OCI-LY1 (cell line): Measurements from ENCODE around the gene ZNF23.

Experiments used
- H2AFZ ChIP-seq: fragments of 200-600 bp; sonication (generic), shearing (Covaris generic); 2 replicates; pipeline ENCODE4 v1.6.0; 2014; ENCODE audit warnings: antibody characterized with exemption, mild to moderate bottlenecking, low read length
- H3F3A ChIP-seq: fragments of 200-600 bp; sonication (generic), shearing (Covaris generic); 2 replicates; pipeline ENCODE4 v1.6.0; 2014; ENCODE audit warnings: mild to moderate bottlenecking, antibody characterized with exemption, low read length, moderate library complexity; ENCODE audit not compliant: insufficient read depth
- H3K27ac ChIP-seq: fragments of 200-600 bp; sonication (generic); 2 replicates; pipeline ENCODE4 v1.5.1; 2014; ENCODE audit warnings: low read length, mixed run types, mild to moderate bottlenecking, low read depth; ENCODE audit not compliant: poor library complexity, severe bottlenecking
- H3K27me3 ChIP-seq: fragments of 200-600 bp; sonication (generic); 2 replicates; pipeline ENCODE4 v1.6.0; 2014; ENCODE audit warnings: antibody characterized with exemption, mild to moderate bottlenecking, low read length, moderate library complexity; ENCODE audit not compliant: insufficient read depth
- H3K36me3 ChIP-seq: fragments of 200-600 bp; sonication (generic); 2 replicates; pipeline ENCODE4 v1.6.1; 2014; ENCODE audit warnings: mild to moderate bottlenecking, antibody characterized with exemption, low read length, moderate library complexity, mixed read lengths; ENCODE audit not compliant: insufficient read depth
- H3K4me1 ChIP-seq: fragments of 200-600 bp; sonication (generic); 2 replicates; pipeline ENCODE4 v1.5.1; 2014; ENCODE audit warnings: mild to moderate bottlenecking, low read length, moderate library complexity; ENCODE audit not compliant: insufficient read depth, severe bottlenecking
- H3K4me2 ChIP-seq: fragments of 200-600 bp; sonication (generic), shearing (Covaris generic); 2 replicates; pipeline ENCODE4 v1.6.1; 2014; ENCODE audit warnings: low read length
- H3K4me3 ChIP-seq: fragments of 200-600 bp; sonication (generic); 2 replicates; pipeline ENCODE4 v1.5.1; 2014; ENCODE audit warnings: low read length, low read depth, mild to moderate bottlenecking, mixed read lengths; ENCODE audit not compliant: poor library complexity, severe bottlenecking
- H3K79me2 ChIP-seq: fragments of 200-600 bp; shearing (Covaris generic); 2 replicates; pipeline ENCODE4 v1.6.1; 2016; ENCODE audit warnings: mixed run types, low read length, mixed read lengths; ENCODE audit not compliant: insufficient read depth
- H3K9ac ChIP-seq: fragments of 200-600 bp; sonication (generic), shearing (Covaris generic); 2 replicates; pipeline ENCODE4 v1.6.1; 2014; ENCODE audit warnings: mild to moderate bottlenecking, low read length, mixed read lengths
- H3K9me2 ChIP-seq: fragments of 200-600 bp; sonication (generic), shearing (Covaris generic); 2 replicates; pipeline ENCODE4 v1.6.1; 2014; ENCODE audit warnings: low read depth, mild to moderate bottlenecking, low read length, mixed read lengths
- H3K9me3 ChIP-seq: fragments of 200-600 bp; shearing (Covaris generic); 2 replicates; pipeline ENCODE4 v1.6.1; 2014; ENCODE audit warnings: low read length, mixed read lengths
- H4K20me1 ChIP-seq: fragments of 200-600 bp; sonication (generic), shearing (Covaris generic); 2 replicates; pipeline ENCODE4 v1.6.0; 2016; ENCODE audit warnings: mild to moderate bottlenecking, low read length; ENCODE audit not compliant: insufficient read depth
- CTCF ChIP-seq: fragments of 200-600 bp; sonication (generic), shearing (Covaris generic); IDR thresholded peaks from 2 replicates; pipeline ENCODE4 v1.5.1; 2017; ENCODE audit warnings: mild to moderate bottlenecking, antibody characterized with exemption, low read length, moderate library complexity, mixed read lengths
- EZH2 ChIP-seq: fragments of 200-600 bp; sonication (generic), shearing (Covaris generic); IDR thresholded peaks from 2 replicates; pipeline ENCODE4 v1.8.0; 2017; ENCODE audit warnings: borderline replicate concordance, mixed run types, mild to moderate bottlenecking, antibody characterized with exemption, low read length, moderate library complexity, mixed read lengths

Gene ZNF23

GRCh38 chr16:71498031-71498430 is 36.0 kb upstream of the ZNF23 start:
- no peak overlapping the region for H3K4me3 ChIP-seq
- no peaks in the 10 kb centered on the region for H3K79me2 ChIP-seq

GRCh38 chr16:71493213-71493612 is 31.2 kb upstream of the ZNF23 start:
- Histone ChIP-seq H3K4me2 (no peak overlapping the region), H2AFZ (no peak overlapping the region), H3K9me2 (no peaks in the 10 kb centered on the region), H3K36me3 (no peaks in the 10 kb centered on the region), H3K4me1 (no peaks in the 10 kb centered on the region), H3K4me3 (no peak overlapping the region), H3F3A (no peaks in the 10 kb centered on the region), H4K20me1 (no peaks in the 10 kb centered on the region), H3K27me3 (no peaks in the 10 kb centered on the region), H3K27ac (no peak overlapping the region), H3K9ac (no peak overlapping the region), H3K9me3 (no peaks in the 10 kb centered on the region), H3K79me2 (no peaks in the 10 kb centered on the region)
- TF ChIP-seq EZH2: no peak
- no peak for TF ChIP-seq CTCF

More at GRCh38 chr16:71498031-71498430, 36.0 kb upstream of the ZNF23 start:
- H3K27ac ChIP-seq: no peak overlapping the region
- H3K9ac ChIP-seq: no peak overlapping the region
- no peaks in the 10 kb centered on the region for H3K9me2 ChIP-seq
- H2AFZ ChIP-seq: no peak overlapping the region
- no peaks in the 10 kb centered on the region for H3K9me3 ChIP-seq
- no peaks in the 10 kb centered on the region for H3F3A ChIP-seq
- no peaks in the 10 kb centered on the region for H3K4me1 ChIP-seq
- TF ChIP-seq EZH2 (no peak), CTCF (no peak)
- peaks cover 5% of the 10 kb centered on the region; the same call in 1 of the 2 replicates for H3K27me3 ChIP-seq
- no peaks in the 10 kb centered on the region for H4K20me1 ChIP-seq
- no peaks in the 10 kb centered on the region for H3K36me3 ChIP-seq
- H3K4me2 ChIP-seq: no peak overlapping the region

- Histone ChIP-seq H3K36me3 (no peaks in the 10 kb centered on the region), H3K9me2 (no peaks in the 10 kb centered on the region), H3K79me2 (no peaks in the 10 kb centered on the region), H3K4me2 (no peak overlapping the region), H2AFZ (no peak overlapping the region), H3K4me3 (no peak overlapping the region), H3K9ac (no peak overlapping the region), H3F3A (no peaks in the 10 kb centered on the region), H3K4me1 (no peaks in the 10 kb centered on the region), H4K20me1 (no peaks in the 10 kb centered on the region), H3K27me3 (no peaks in the 10 kb centered on the region), H3K9me3 (no peaks in the 10 kb centered on the region), H3K27ac (no peak overlapping the region)
- TF ChIP-seq CTCF (no peak), EZH2 (no peak)
Measured at GRCh38 chr16:71492786-71493185, 30.7 kb upstream of the ZNF23 start.
